K562 (cell line): Measurements from ENCODE around the gene ID4. TPM values are rescaled to one million over a fixed set of nuclear protein-coding genes. Genes with fewer than 3 reads are reported as not detected.

Experiments used
- ATAC-seq: fragments of 200-7000 bp; cut with Tn5 transposase; 3 replicates; pipeline ENCODE4 v1.9.1; 2020; ENCODE audit warnings: moderate library complexity
- BruUV-seq: library from RNA; stranded (reverse); fragments of 400-500 nt; replicated peaks from 2 replicates; lab custom pipeline; 2021; lab: Mats Ljungman, UMichigan
- CTCF ChIA-PET: fragments of 300-600 bp; formaldehyde crosslinking; extraction: SDS; loops from one replicate; lab custom pipeline; 2021; ENCODE audit warnings: low intra/inter-chr PET ratio; lab: Yijun Ruan, JAX
- POLR2A ChIA-PET: fragments of 300-600, 350-650 bp; sonication (Branson Sonifier 250); formaldehyde crosslinking; extraction: SDS; loops from one replicate; lab custom pipeline; 2021; ENCODE audit warnings: antibody characterized with exemption, inconsistent platforms; lab: Yijun Ruan, JAX
- DNase-seq, 4 experiments: peaks; one replicate each; pipeline versions ENCODE4 v3.0.0 to v3.0.0-alpha.2; 2011 to 2018; ENCODE audit warnings: low spot score in 3 of 4, mixed read lengths in 3 of 4; ENCODE audit errors: extremely low read depth in 1 of 4
- FAIRE-seq: peaks from 2 replicates; lab custom pipeline; 2011; peaks lifted over from hg19 to GRCh38; lab: Jason Lieb, UNC
- H2AFZ ChIP-seq: 2 replicates; pipeline ENCODE4 v1.6.0; 2011; ENCODE audit warnings: low read depth, low read length, control low read depth, inconsistent platforms
- H3K27ac ChIP-seq: fragments of 200-600 bp; 3 replicates; pipeline ENCODE4 v1.8.0; 2011; ENCODE audit warnings: low read depth, mild to moderate bottlenecking, control low read depth, inconsistent platforms, low read length, moderate library complexity, mixed read lengths; ENCODE audit errors: extremely low read depth
- H3K27me3 ChIP-seq, 2 experiments: fragments of 300-600 bp in 1 of 2; 2 replicates in 1 of 2; 3 replicates in 1 of 2; pipeline versions ENCODE4 v1.6.0 to v1.8.0; 2011; ENCODE audit warnings: inconsistent platforms in 2 of 2, low read length in 2 of 2, mild to moderate bottlenecking in 1 of 2, mixed read lengths in 1 of 2, moderate library complexity in 1 of 2; ENCODE audit not compliant: control insufficient read depth in 2 of 2, insufficient read depth in 2 of 2
- H3K36me3 ChIP-seq: fragments of 300-600 bp; 3 replicates; pipeline ENCODE4 v1.8.0; 2011; ENCODE audit warnings: mild to moderate bottlenecking, low read length, inconsistent platforms; ENCODE audit not compliant: control insufficient read depth, insufficient read depth
- H3K4me1 ChIP-seq, 2 experiments: fragments of 200-600 bp in 1 of 2; replicated peaks in 1 of 2; 2 replicates in 1 of 2; 3 replicates in 1 of 2; pipeline versions ENCODE4 v1.5.1 to v1.8.0; 2011; ENCODE audit warnings: inconsistent platforms in 2 of 2, low read length in 2 of 2, mild to moderate bottlenecking in 1 of 2, mixed read lengths in 1 of 2, moderate library complexity in 1 of 2; ENCODE audit not compliant: control insufficient read depth in 2 of 2, insufficient read depth in 2 of 2
- H3K4me2 ChIP-seq: 2 replicates; pipeline ENCODE4 v1.6.1; 2011; ENCODE audit warnings: low read length, control low read depth, inconsistent platforms, mixed read lengths; ENCODE audit not compliant: insufficient read depth
- H3K4me3 ChIP-seq: fragments of 200-600 bp; sonication (generic), shearing (Covaris generic); 2 replicates; pipeline ENCODE4 v1.5.1; 2016; ENCODE audit warnings: control low read depth, inconsistent platforms
- H3K79me2 ChIP-seq: fragments of 200-600 bp; 3 replicates; pipeline ENCODE4 v1.8.0; 2011; ENCODE audit warnings: low read length, inconsistent platforms; ENCODE audit not compliant: control insufficient read depth, insufficient read depth
- H3K9ac ChIP-seq, 2 experiments: 2 replicates each; pipeline versions ENCODE4 v1.6.0 to v1.6.1; 2011; ENCODE audit warnings: low read depth in 2 of 2, low read length in 2 of 2, control low read depth in 1 of 2, inconsistent platforms in 1 of 2, mild to moderate bottlenecking in 1 of 2, mixed read lengths in 1 of 2; ENCODE audit not compliant: insufficient read depth in 1 of 2
- H3K9me1 ChIP-seq: one replicate; pipeline ENCODE4 v1.6.0; 2011; ENCODE audit warnings: inconsistent platforms, mild to moderate bottlenecking, low read length, moderate library complexity; ENCODE audit not compliant: control insufficient read depth, insufficient read depth
- H3K9me3 ChIP-seq: replicated peaks from 2 replicates; pipeline ENCODE4 v1.5.1; 2011; ENCODE audit warnings: low read depth, low read length, inconsistent platforms; ENCODE audit not compliant: control insufficient read depth, insufficient read depth
- H4K20me1 ChIP-seq: replicated peaks from 2 replicates; pipeline ENCODE4 v1.6.1; 2011; ENCODE audit warnings: low read length, inconsistent platforms, mixed read lengths; ENCODE audit not compliant: control insufficient read depth, insufficient read depth
- CBX1 ChIP-seq: sonication (generic); IDR thresholded peaks from 2 replicates; pipeline ENCODE4 v1.6.1; 2016; ENCODE audit warnings: antibody characterized with exemption, low read depth, mild to moderate bottlenecking
- COPS2 ChIP-seq: fragments of 450-650 bp; conservative IDR thresholded peaks from 2 replicates; pipeline ENCODE4 v1.6.1; 2016; ENCODE audit warnings: mild to moderate bottlenecking, moderate library complexity
- HES1 ChIP-seq: fragments of 450-650 bp; IDR thresholded peaks from 2 replicates; pipeline ENCODE4 v1.6.1; 2016; ENCODE audit warnings: low read depth, mild to moderate bottlenecking, moderate library complexity
- NR2C1 ChIP-seq, 2 experiments: fragments of 450-650 bp; IDR thresholded peaks; 2 replicates each; pipeline ENCODE4 v1.6.1; 2017; ENCODE audit warnings: mild to moderate bottlenecking in 2 of 2, antibody characterized with exemption in 1 of 2, inconsistent platforms in 1 of 2, missing compliant biosample characterization in 1 of 2, missing genetic modification characterization in 1 of 2
- SLC30A9 ChIP-seq: fragments of 250-450 bp; sonication (Bioruptor Pico); IDR thresholded peaks from 2 replicates; pipeline ENCODE4 v1.8.0; 2022; ENCODE audit warnings: mild to moderate bottlenecking, moderate library complexity
- SNIP1 ChIP-seq: fragments of 450-650 bp; IDR thresholded peaks from 2 replicates; pipeline ENCODE4 v1.7.1; 2017; ENCODE audit warnings: low read depth, mild to moderate bottlenecking
- TEAD1 ChIP-seq, 2 experiments: fragments of 450-650 bp in 1 of 2; sonication (generic) in 1 of 2; formaldehyde crosslinking; IDR thresholded peaks; 2 replicates each; pipeline versions ENCODE4 v1.4.0 to v1.8.0; 2020 to 2022; ENCODE audit warnings: mild to moderate bottlenecking in 2 of 2, missing genetic modification reagents in 1 of 2
- ZBTB2 ChIP-seq: fragments of 450-650 bp; IDR thresholded peaks from 2 replicates; pipeline ENCODE4 v1.6.1; 2016; ENCODE audit warnings: antibody characterized with exemption
- ZFP1 ChIP-seq: fragments of 450-650 bp; formaldehyde crosslinking; IDR thresholded peaks from 2 replicates; pipeline ENCODE4 v1.4.0; 2020; ENCODE audit warnings: mild to moderate bottlenecking, mixed read lengths
- ZNF12 ChIP-seq: sonication (generic); formaldehyde crosslinking; IDR thresholded peaks from 2 replicates; pipeline ENCODE4 v1.4.0; 2020; ENCODE audit warnings: mild to moderate bottlenecking, missing genetic modification reagents
- ZNF133 ChIP-seq: fragments of 250-450 bp; sonication (Bioruptor Pico); IDR thresholded peaks from 2 replicates; pipeline ENCODE4 v1.4.0; 2020; ENCODE audit warnings: mild to moderate bottlenecking
- ZNF3 ChIP-seq: fragments of 250-450 bp; sonication (Bioruptor Pico); IDR thresholded peaks from 2 replicates; pipeline ENCODE4 v1.5.0; 2021; ENCODE audit warnings: mild to moderate bottlenecking, moderate library complexity
- ZNF407 ChIP-seq: fragments of 450-650 bp; IDR thresholded peaks from 2 replicates; pipeline ENCODE4 v1.6.1; 2016; ENCODE audit warnings: low read depth
- ZNF445 ChIP-seq: fragments of 250-450 bp; sonication (Bioruptor Pico); IDR thresholded peaks from 2 replicates; pipeline ENCODE4 v1.4.0; 2020; ENCODE audit warnings: low read depth, mild to moderate bottlenecking, moderate library complexity
- ZNF785 ChIP-seq: fragments of 250-450 bp; sonication (Bioruptor Pico); IDR thresholded peaks from 2 replicates; pipeline ENCODE4 v1.4.0; 2020; ENCODE audit warnings: mild to moderate bottlenecking
- WGBS: fragments of 100-300 bp; shearing (Covaris generic); methylation state at CpG from one replicate; pipeline ENCODE4 v1.1.6; 2016; ENCODE audit warnings: low coverage, mixed read lengths; ENCODE audit not compliant: insufficient coverage; ENCODE audit errors: missing lambda C conversion rate; 5-methylcytosine and 5-hydroxymethylcytosine counted together
- in situ Hi-C: fragments of 300-500 bp; cut with MboI; formaldehyde crosslinking; loops from 4 replicates; pipeline ENCODE4 v1.15.0; 2018; ENCODE audit warnings: inconsistent platforms, mixed read lengths
- intact Hi-C: fragments of 100-400 bp; cut with micrococcal nuclease; formaldehyde crosslinking; loops from 2 replicates; pipeline ENCODE4 v1.14.2; 2022
- polyA plus RNA-seq, 8 experiments: library from polyadenylated mRNA; depleted of rRNA in 4 of 8; stranded (reverse) in 5 of 8; unstranded in 3 of 8; fragments of >200 nt; fragmentation: Nextera tagmentation in 2 of 8; fragmentation: Illumina TruSeq in 1 of 8; extraction: Ambion mirVana in 2 of 8; extraction: Trizol in 1 of 8; gene quantifications; 2 replicates each; pipeline versions ENCODE4 v1.2.1 to v1.2.3, GENCODE V29; 2011 to 2014; ENCODE audit warnings: inconsistent platforms in 1 of 8, missing spikeins in 1 of 8
- total RNA-seq, 7 experiments: library from RNA; depleted of rRNA in 6 of 7; stranded (reverse); fragments of >200 nt in 6 of 7; fragmentation: Illumina TruSeq in 2 of 7; extraction: Trizol in 2 of 7; gene quantifications; 2 replicates each; pipeline versions ENCODE4 v1.2.1 to v1.2.3, GENCODE V29; 2011 to 2021; ENCODE audit warnings: low replicate concordance in 1 of 7

The ID4 gene
- total and polyA plus RNA-seq, 9 of the 15 experiments (the other 6 are each of a cell fraction or from before 2014, with no cell fraction given): not detected

GRCh38 chr6:19827247-19827646, 9.9 kb upstream of the ID4 start:
- Histone ChIP-seq H3K4me3 (no peak overlapping the region), H3K27ac (no peak overlapping the region), H3K9ac (no peak overlapping the region), H3K27me3 (no peaks in the 10 kb centered on the region), H3K36me3 (no peaks in the 10 kb centered on the region), H4K20me1 (no peaks in the 10 kb centered on the region), H3K9me1 (no peaks in the 10 kb centered on the region), H2AFZ (no peak overlapping the region), H3K4me2 (no peak overlapping the region), H3K4me1 (no peaks in the 10 kb centered on the region), H3K79me2 (no peaks in the 10 kb centered on the region), H3K9me3 (no peaks in the 10 kb centered on the region)
- POLR2A ChIA-PET: no interaction called here
- 0% methylated on average over 5 of the region's 5 CpGs for WGBS
- intact Hi-C loops: no loop called here
- ATAC-seq (no peak), FAIRE-seq (no peak), DNase-seq (no peak)
- CTCF ChIA-PET: no interaction called here
- in situ Hi-C loops: no loop called here
- BruUV-seq: no TSS peak
- TF ChIP-seq ZNF445: no peak
- TF ChIP-seq ZNF12 (CRISPR knock-in tag): no peak
- TF ChIP-seq SNIP1: no peak
- TF ChIP-seq ZBTB2: no peak
- no peak for TF ChIP-seq COPS2
- TF ChIP-seq TEAD1 (CRISPR knock-in tag; IDR thresholded peaks at IDR 0.05): no peak
- TF ChIP-seq ZNF785 (CRISPR knock-in tag): no peak
- TF ChIP-seq SLC30A9 (CRISPR knock-in tag): no peak
- no peak for TF ChIP-seq ZNF407
- TF ChIP-seq NR2C1 (IDR thresholded peaks at IDR 0.05): no peak
- no peak for TF ChIP-seq NR2C1 (tag; IDR thresholded peaks at IDR 0.05)
- no peak for TF ChIP-seq HES1
- no peak for TF ChIP-seq ZFP1
- TF ChIP-seq ZNF3 (CRISPR knock-in tag): no peak
- no peak for TF ChIP-seq CBX1
- TF ChIP-seq ZNF133 (CRISPR knock-in tag): no peak
